Measurements from ENCODE around the gene BCL11A.

BCL11A gene

DNA sequence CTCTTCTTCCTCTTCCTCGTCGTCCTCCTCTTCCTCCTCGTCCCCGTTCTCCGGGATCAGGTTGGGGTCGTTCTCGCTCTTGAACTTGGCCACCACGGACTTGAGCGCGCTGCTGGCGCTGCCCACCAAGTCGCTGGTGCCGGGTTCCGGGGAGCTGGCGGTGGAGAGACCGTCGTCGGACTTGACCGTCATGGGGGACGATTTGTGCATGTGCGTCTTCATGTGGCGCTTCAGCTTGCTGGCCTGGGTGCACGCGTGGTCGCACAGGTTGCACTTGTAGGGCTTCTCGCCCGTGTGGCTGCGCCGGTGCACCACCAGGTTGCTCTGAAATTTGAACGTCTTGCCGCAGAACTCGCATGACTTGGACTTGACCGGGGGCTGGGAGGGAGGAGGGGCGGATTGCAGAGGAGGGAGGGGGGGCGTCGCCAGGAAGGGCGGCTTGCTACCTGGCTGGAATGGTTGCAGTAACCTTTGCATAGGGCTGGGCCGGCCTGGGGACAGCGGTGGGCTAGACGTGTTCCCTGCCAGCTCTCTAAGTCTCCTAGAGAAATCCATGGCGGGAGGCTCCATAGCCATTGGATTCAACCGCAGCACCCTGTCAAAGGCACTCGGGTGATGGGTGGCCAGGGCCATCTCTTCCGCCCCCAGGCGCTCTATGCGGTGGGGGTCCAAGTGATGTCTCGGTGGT is 91.9 kb downstream of the BCL11A start:
- H3K4me3 ChIP-seq (replicated peaks in 1 of 2; ENCODE audit: low read depth in 2 of 2, low read length in 2 of 2) = no peak overlapping the region
- TF ChIP-seq, protein P1, sequence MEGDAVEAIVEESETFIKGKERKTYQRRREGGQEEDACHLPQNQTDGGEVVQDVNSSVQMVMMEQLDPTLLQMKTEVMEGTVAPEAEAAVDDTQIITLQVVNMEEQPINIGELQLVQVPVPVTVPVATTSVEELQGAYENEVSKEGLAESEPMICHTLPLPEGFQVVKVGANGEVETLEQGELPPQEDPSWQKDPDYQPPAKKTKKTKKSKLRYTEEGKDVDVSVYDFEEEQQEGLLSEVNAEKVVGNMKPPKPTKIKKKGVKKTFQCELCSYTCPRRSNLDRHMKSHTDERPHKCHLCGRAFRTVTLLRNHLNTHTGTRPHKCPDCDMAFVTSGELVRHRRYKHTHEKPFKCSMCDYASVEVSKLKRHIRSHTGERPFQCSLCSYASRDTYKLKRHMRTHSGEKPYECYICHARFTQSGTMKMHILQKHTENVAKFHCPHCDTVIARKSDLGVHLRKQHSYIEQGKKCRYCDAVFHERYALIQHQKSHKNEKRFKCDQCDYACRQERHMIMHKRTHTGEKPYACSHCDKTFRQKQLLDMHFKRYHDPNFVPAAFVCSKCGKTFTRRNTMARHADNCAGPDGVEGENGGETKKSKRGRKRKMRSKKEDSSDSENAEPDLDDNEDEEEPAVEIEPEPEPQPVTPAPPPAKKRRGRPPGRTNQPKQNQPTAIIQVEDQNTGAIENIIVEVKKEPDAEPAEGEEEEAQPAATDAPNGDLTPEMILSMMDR (IDR thresholded peaks at IDR 0.05; ENCODE audit: low read depth, low read length) = no peak
- no peak for DNase-seq (ENCODE audit: low read depth in 2 of 2)

DNA sequence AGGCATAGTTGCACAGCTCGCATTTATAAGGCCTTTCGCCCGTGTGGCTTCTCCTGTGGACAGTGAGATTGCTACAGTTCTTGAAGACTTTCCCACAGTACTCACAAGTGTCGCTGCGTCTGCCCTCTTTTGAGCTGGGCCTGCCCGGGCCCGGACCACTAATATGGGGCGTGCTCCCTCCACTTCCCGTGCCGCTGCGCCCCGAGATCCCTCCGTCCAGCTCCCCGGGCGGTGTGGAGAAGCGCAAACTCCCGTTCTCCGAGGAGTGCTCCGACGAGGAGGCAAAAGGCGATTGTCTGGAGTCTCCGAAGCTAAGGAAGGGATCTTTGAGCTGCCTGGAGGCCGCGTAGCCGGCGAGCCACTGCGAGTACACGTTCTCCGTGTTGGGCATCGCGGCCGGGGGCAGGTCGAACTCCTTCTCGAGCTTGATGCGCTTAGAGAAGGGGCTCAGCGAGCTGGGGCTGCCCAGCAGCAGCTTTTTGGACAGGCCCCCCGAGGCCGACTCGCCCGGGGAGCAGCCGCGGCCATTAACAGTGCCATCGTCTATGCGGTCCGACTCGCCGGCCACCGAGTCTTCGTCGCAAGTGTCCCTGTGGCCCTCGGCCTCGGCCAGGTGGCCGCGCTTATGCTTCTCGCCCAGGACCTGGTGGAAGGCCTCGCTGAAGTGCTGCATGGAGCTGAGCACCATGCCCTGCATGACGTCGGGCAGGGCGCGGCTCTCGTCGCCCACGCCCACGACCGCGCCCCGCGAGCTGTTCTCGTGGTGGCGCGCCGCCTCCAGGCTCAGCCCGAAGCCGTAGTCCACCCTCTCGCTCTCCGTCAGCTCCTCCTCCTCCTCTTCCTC is 92.7 kb downstream of the BCL11A start:
- DNase-seq (ENCODE audit: low read depth in 2 of 2) = no peak
- TF ChIP-seq, protein P1 (IDR thresholded peaks at IDR 0.05; ENCODE audit: low read depth, low read length) = no peak
- H3K4me3 ChIP-seq (replicated peaks in 1 of 2; ENCODE audit: low read depth in 2 of 2, low read length in 2 of 2) = no peak overlapping the region

DNA sequence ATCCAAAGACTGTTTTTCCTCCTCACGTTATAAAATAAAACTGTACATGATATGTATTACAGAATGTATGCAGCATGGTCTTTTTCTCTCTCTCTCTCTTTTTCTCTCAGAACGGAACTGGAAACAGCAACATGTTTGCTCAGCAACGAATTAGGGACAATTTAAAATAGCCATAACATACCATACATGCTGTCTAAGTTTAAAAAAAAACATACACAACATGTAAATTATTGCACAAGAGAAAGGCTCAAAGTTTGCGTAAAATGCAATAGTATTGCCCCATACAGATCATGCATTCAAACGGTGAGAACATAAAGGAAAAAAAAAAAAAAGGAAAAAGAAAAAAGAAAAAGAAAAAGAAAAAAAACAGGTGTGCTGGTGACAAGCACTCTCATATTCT is 93.6 kb downstream of the BCL11A start:
- no peak for DNase-seq (ENCODE audit: low read depth in 2 of 2)
- H3K4me3 ChIP-seq (replicated peaks in 1 of 2; ENCODE audit: low read depth in 2 of 2, low read length in 2 of 2) = no peak overlapping the region
- TF ChIP-seq, protein P1 (IDR thresholded peaks at IDR 0.05; ENCODE audit: low read depth, low read length) = no peak

DNA sequence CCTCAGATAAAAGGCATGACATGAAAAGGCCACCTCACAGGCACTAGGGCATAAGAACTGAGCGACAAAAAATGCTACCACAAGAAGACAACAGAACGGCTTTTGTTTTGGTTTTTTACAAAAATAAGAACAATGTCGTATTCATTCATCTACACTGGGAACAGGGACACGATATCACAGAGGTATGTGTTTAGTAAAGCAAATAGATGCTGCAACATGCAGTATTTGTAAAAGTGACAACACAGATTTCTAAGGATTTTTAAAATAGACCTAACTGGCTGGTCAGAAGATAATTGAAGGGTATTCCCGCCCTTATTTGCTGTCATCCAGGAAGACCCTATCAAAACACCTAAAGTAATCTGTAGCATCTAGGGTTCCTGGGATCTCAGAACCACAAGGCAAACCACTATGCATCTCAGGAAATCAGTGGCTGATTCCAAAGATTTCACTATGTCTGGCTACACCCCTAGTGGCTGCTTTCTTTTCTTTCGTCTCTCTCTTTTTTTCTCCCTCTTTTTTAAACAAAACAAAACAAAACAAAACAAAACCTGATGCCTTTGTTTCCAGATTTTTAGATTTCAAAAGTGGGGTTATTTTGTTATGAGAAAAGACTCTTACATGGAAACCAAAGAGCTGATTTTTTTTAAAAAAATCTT is 97.2 kb downstream of the BCL11A start:
- DNase-seq (ENCODE audit: low read depth in 2 of 2) = no peak
- no peak overlapping the region for H3K4me3 ChIP-seq (replicated peaks in 1 of 2; ENCODE audit: low read depth in 2 of 2, low read length in 2 of 2)
- TF ChIP-seq, protein P1 (IDR thresholded peaks at IDR 0.05; ENCODE audit: low read depth, low read length) = no peak

DNA sequence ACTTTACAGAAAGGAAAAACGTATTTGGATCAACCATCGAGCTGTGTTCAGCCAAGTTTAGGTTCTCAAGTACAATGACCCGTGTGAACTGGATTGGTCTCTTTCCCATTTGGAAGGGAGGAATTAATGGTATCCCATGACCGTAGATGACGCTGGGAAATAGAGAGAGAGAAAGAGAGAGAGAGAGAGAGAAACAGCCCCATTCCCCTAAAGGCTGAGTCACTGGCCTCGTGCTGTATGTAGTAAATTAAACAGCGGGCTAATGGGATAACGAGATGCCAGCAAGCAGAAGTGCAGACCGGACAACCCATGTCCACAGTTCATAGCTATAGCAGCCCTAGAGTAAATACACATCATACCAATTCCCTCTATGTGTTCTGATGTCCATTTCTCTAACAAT is 99.6 kb downstream of the BCL11A start:
- no peak for DNase-seq (ENCODE audit: low read depth in 2 of 2)
- TF ChIP-seq, protein P1 (IDR thresholded peaks at IDR 0.05; ENCODE audit: low read depth, low read length) = no peak
- H3K4me3 ChIP-seq (replicated peaks in 1 of 2; ENCODE audit: low read depth in 2 of 2, low read length in 2 of 2) = no peak overlapping the region

DNA sequence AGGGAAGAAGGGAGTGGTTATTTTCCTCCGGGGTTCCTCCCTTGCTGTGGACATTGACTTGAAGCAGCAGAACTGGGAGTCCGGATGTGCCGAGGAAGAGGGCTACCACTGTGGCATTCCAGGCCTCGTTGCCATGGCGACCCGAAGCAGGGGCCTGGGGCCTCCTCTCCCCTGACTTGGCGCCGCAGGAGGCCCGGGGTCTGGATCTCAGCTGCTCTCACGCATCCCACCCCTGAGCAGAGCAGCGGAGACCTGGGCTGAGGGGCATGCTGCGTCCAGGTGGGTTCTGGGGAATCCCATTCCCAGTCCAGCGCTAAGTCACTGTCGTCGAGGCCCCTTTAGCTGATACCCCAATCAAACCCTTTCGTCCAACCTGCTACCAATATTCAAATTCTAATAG is 100.2 kb downstream of the BCL11A start:
- TF ChIP-seq, protein P1 (IDR thresholded peaks at IDR 0.05; ENCODE audit: low read depth, low read length) = no peak
- no peak overlapping the region for H3K4me3 ChIP-seq (replicated peaks in 1 of 2; ENCODE audit: low read depth in 2 of 2, low read length in 2 of 2)
- no peak for DNase-seq (ENCODE audit: low read depth in 2 of 2)

Measured in cardiac fibroblast (primary cell).